Measurements from ENCODE around the gene KLHDC8B. TPM values are rescaled to one million over a fixed set of nuclear protein-coding genes. Genes with fewer than 3 reads are reported as not detected.

Gene KLHDC8B
- total and polyA plus RNA-seq, 9 of the 15 experiments (the other 6 are each of a cell fraction or from before 2014, with no cell fraction given): 6.9 to 34.8 (median 25.2) TPM

DNA sequence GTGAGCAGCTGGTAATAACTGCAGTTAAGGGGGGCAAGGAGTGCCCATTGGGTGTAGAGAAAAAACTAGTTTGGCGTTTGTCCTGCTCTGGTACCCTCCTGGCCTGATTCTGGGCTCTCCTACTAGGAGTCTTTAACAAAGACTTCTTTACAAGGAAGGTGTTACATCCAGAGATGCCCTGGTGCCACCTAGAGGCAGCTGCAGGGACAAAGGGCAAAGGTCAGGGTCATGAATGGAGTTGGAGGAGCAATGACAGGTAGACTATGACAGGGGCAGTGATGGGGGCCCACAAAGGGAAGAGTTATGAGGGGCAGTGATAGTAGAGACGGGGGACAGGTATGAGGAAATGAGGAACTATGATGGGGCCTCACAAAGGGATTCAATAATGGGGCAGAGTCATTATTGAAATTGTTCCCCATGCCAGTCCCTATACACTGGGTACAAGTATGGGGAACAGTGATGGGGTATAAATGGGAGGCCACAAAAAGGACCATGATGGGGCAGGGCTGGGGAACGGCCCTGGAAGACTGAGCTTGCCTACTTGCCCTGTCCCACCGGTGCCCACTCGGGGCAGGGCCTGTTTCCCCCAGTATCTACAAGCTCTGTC, 13.2 kb upstream of the KLHDC8B start (continued):
- TF ChIP-seq REST (IDR thresholded peaks at IDR 0.05; ENCODE audit: borderline replicate concordance) (peak; percentile 9; the same call in 1 of the 2 replicates), REST (CRISPR knock-in tag; IDR thresholded peaks at IDR 0.05; ENCODE audit: low read depth) (no peak), YY1 (IDR thresholded peaks at IDR 0.05; ENCODE audit: borderline replicate concordance in 1 of 3, control insufficient read depth in 1 of 3, extremely low read depth in 1 of 3, insufficient read depth in 3 of 3, insufficient read length in 1 of 3, insufficient replicate concordance in 2 of 3, low read depth in 1 of 3, low read length in 2 of 3) (no peak), HOXB6 (CRISPR knock-in tag; IDR thresholded peaks at IDR 0.05; ENCODE audit: borderline replicate concordance) (no peak), PCBP1 (IDR thresholded peaks at IDR 0.05; ENCODE audit: low read depth, low read length, poor library complexity, severe bottlenecking) (no peak), TARDBP (IDR thresholded peaks at IDR 0.05) (no peak), E4F1 (CRISPR knock-in tag; IDR thresholded peaks at IDR 0.05; ENCODE audit: borderline replicate concordance) (no peak), STAT5B (CRISPR knock-in tag; IDR thresholded peaks at IDR 0.05) (no peak), CREM (IDR thresholded peaks at IDR 0.05; ENCODE audit: low read depth) (no peak), NFIC (IDR thresholded peaks at IDR 0.05) (no peak), MTF1 (CRISPR knock-in tag; IDR thresholded peaks at IDR 0.05; ENCODE audit: borderline replicate concordance) (no peak), ZNF197 (CRISPR knock-in tag; IDR thresholded peaks at IDR 0.05; ENCODE audit: low read depth) (no peak), HDGF (IDR thresholded peaks at IDR 0.05) (no peak), ZFX (CRISPR knock-in tag; IDR thresholded peaks at IDR 0.05) (no peak), TAF1 (IDR thresholded peaks at IDR 0.05; ENCODE audit: control insufficient read depth, extremely low read depth, insufficient read depth, low read length, severe bottlenecking) (no peak), STAT5A (IDR thresholded peaks at IDR 0.05; ENCODE audit: borderline replicate concordance, low read length) (no peak)
- TF ChIP-seq, protein P1, sequence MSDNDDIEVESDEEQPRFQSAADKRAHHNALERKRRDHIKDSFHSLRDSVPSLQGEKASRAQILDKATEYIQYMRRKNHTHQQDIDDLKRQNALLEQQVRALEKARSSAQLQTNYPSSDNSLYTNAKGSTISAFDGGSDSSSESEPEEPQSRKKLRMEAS (CRISPR knock-in tag; IDR thresholded peaks at IDR 0.05): no peak

Measured in K562 (cell line).